ENCODE data around the gene KRT20. TPM values are rescaled to one million over a fixed set of nuclear protein-coding genes. Genes with fewer than 3 reads are reported as not detected.
"Not testable (repeated sequence)": the region's sequence is repeated elsewhere in the genome, so short reads cannot be mapped to it uniquely, and the experiment has no call there.

Gene KRT20
- polyA plus RNA-seq, 1 donor (not counting 4 experiments of a cell fraction or from before 2014, with no cell fraction given): not detected

DNA sequence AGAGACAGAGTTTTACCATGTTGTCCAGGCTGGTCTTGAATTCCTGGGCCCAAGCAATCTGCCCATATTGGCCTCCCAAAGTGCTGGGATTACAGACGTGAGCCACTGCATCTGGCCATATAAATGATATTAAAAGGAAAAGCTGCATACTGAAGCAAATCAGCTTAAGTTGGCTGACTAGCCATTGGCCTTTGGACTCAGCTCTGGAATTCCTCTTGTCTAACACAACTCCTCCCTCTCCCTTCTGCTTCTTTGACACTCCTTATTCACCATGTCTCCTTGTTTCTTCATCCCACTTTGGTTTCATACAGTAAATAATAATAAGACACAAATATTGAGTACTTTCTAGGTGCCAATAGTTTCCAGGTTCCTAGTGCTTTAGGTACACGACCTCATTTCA, 25.5 kb downstream of the KRT20 start:
- Histone ChIP-seq H4K20me1 (ENCODE audit: control insufficient read depth, extremely low read depth, insufficient read depth, low read length) (no peaks in the 10 kb centered on the region), H3K9me1 (ENCODE audit: control insufficient read depth, extremely low read depth, insufficient read depth, low read length) (no peaks in the 10 kb centered on the region), H3K9me3 (ENCODE audit: control insufficient read depth, low read depth, low read length) (no peaks in the 10 kb centered on the region), H3K4me2 (ENCODE audit: control insufficient read depth, extremely low read depth, insufficient read depth, low read depth, low read length) (no peak overlapping the region), H3K36me3 (ENCODE audit: control insufficient read depth in 2 of 2, extremely low read depth in 1 of 2, insufficient read depth in 2 of 2, low read length in 2 of 2) (no peaks in the 10 kb centered on the region), H3K9ac (ENCODE audit: control insufficient read depth, extremely low read depth, insufficient read depth, low read length) (no peak overlapping the region), H3K4me3 (ENCODE audit: control insufficient read depth in 2 of 3, extremely low read depth in 1 of 3, insufficient read depth in 2 of 3, low read depth in 1 of 3, low read length in 3 of 3) (no peak overlapping the region), H2AFZ (ENCODE audit: control insufficient read depth, low read length) (no peak overlapping the region), H3K4me1 (ENCODE audit: control insufficient read depth, extremely low read depth, insufficient read depth, low read length) (peaks cover 1% of the 10 kb centered on the region), H3K27ac (ENCODE audit: control insufficient read depth, insufficient read depth, low read length) (no peak overlapping the region), H3K27me3 (ENCODE audit: control insufficient read depth, extremely low read depth, insufficient read depth, low read length) (no peaks in the 10 kb centered on the region), H3K79me2 (ENCODE audit: control insufficient read depth, insufficient read depth, low read length) (no peaks in the 10 kb centered on the region)
- TF ChIP-seq EZH2 (IDR thresholded peaks at IDR 0.05; ENCODE audit: low read length): no peak
- TF ChIP-seq, protein P1, sequence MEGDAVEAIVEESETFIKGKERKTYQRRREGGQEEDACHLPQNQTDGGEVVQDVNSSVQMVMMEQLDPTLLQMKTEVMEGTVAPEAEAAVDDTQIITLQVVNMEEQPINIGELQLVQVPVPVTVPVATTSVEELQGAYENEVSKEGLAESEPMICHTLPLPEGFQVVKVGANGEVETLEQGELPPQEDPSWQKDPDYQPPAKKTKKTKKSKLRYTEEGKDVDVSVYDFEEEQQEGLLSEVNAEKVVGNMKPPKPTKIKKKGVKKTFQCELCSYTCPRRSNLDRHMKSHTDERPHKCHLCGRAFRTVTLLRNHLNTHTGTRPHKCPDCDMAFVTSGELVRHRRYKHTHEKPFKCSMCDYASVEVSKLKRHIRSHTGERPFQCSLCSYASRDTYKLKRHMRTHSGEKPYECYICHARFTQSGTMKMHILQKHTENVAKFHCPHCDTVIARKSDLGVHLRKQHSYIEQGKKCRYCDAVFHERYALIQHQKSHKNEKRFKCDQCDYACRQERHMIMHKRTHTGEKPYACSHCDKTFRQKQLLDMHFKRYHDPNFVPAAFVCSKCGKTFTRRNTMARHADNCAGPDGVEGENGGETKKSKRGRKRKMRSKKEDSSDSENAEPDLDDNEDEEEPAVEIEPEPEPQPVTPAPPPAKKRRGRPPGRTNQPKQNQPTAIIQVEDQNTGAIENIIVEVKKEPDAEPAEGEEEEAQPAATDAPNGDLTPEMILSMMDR (optimal IDR thresholded peaks at IDR 0.05 in 1 of 3, IDR thresholded peaks at IDR 0.05 in 1 of 3, conservative IDR thresholded peaks at IDR 0.05 in 1 of 3; ENCODE audit: extremely low read depth in 1 of 3, insufficient read depth in 2 of 3, low read length in 3 of 3): no peak
- FAIRE-seq (no peak), DNase-seq (ENCODE audit: low read depth, low spot score) (no peak)
- dilution Hi-C loops (cut with MboI; ENCODE audit: extremely low pct_ligation_motif_present, low sequenced_read_pairs): no loop called here

DNA sequence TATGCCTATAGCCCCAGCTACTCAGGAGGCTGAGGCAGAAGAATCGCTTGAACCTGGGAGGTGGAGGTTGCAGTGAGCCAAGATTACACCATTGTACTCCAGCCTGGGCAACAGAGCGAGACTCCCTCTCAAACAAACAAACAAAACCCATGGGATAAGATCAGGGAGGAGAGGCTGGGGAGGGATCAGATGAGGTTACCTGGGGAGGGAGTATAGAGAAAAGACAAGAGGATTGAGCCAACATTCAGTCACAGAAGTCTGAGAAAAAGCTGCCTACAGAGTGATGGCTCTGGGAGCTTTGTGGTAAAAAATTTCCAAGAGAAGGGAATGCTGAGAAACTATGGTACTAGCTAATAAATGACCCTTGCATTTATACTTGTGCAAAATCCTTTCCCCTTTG, 26.4 kb downstream of the KRT20 start:
- H3K27me3 ChIP-seq (ENCODE audit: control insufficient read depth, extremely low read depth, insufficient read depth, low read length); H3K27ac ChIP-seq (ENCODE audit: control insufficient read depth, insufficient read depth, low read length); FAIRE-seq: not testable (repeated sequence)

GRCh38 chr17:40857535-40857934, 27.5 kb downstream of the KRT20 start:
- no peak overlapping the region for H3K4me2 ChIP-seq (ENCODE audit: control insufficient read depth, extremely low read depth, insufficient read depth, low read depth, low read length)
- H3K4me1 ChIP-seq (ENCODE audit: control insufficient read depth, extremely low read depth, insufficient read depth, low read length): peaks cover 7% of the 10 kb centered on the region
- no peak overlapping the region for H2AFZ ChIP-seq (ENCODE audit: control insufficient read depth, low read length)
- no peak overlapping the region for H3K9ac ChIP-seq (ENCODE audit: control insufficient read depth, extremely low read depth, insufficient read depth, low read length)
- H3K4me3 ChIP-seq (ENCODE audit: control insufficient read depth in 2 of 3, extremely low read depth in 1 of 3, insufficient read depth in 2 of 3, low read depth in 1 of 3, low read length in 3 of 3): no peak overlapping the region
- DNase-seq (ENCODE audit: low read depth, low spot score) (no peak), FAIRE-seq (no peak)
- no peaks in the 10 kb centered on the region for H3K27me3 ChIP-seq (ENCODE audit: control insufficient read depth, extremely low read depth, insufficient read depth, low read length)
- H4K20me1 ChIP-seq (ENCODE audit: control insufficient read depth, extremely low read depth, insufficient read depth, low read length): no peaks in the 10 kb centered on the region
- no peaks in the 10 kb centered on the region for H3K9me1 ChIP-seq (ENCODE audit: control insufficient read depth, extremely low read depth, insufficient read depth, low read length)
- no peaks in the 10 kb centered on the region for H3K36me3 ChIP-seq (ENCODE audit: control insufficient read depth in 2 of 2, extremely low read depth in 1 of 2, insufficient read depth in 2 of 2, low read length in 2 of 2)
- dilution Hi-C loops (cut with MboI; ENCODE audit: extremely low pct_ligation_motif_present, low sequenced_read_pairs): no loop called here
- no peak overlapping the region for H3K27ac ChIP-seq (ENCODE audit: control insufficient read depth, insufficient read depth, low read length)
- H3K79me2 ChIP-seq (ENCODE audit: control insufficient read depth, insufficient read depth, low read length): no peaks in the 10 kb centered on the region
- TF ChIP-seq, protein P1 (optimal IDR thresholded peaks at IDR 0.05 in 1 of 3, IDR thresholded peaks at IDR 0.05 in 1 of 3, conservative IDR thresholded peaks at IDR 0.05 in 1 of 3; ENCODE audit: extremely low read depth in 1 of 3, insufficient read depth in 2 of 3, low read length in 3 of 3): no peak
- TF ChIP-seq EZH2 (IDR thresholded peaks at IDR 0.05; ENCODE audit: low read length): no peak
- no peaks in the 10 kb centered on the region for H3K9me3 ChIP-seq (ENCODE audit: control insufficient read depth, low read depth, low read length)

More for the DNA sequence above, 26.4 kb downstream of the KRT20 start:
- H3K9me3 ChIP-seq (ENCODE audit: control insufficient read depth, low read depth, low read length); H3K4me2 ChIP-seq (ENCODE audit: control insufficient read depth, extremely low read depth, insufficient read depth, low read depth, low read length); H3K4me3 ChIP-seq (ENCODE audit: control insufficient read depth in 2 of 3, extremely low read depth in 1 of 3, insufficient read depth in 2 of 3, low read depth in 1 of 3, low read length in 3 of 3); H3K4me1 ChIP-seq (ENCODE audit: control insufficient read depth, extremely low read depth, insufficient read depth, low read length); H2AFZ ChIP-seq (ENCODE audit: control insufficient read depth, low read length); H3K9ac ChIP-seq (ENCODE audit: control insufficient read depth, extremely low read depth, insufficient read depth, low read length); dilution Hi-C loops (cut with MboI; ENCODE audit: extremely low pct_ligation_motif_present, low sequenced_read_pairs); DNase-seq (ENCODE audit: low read depth, low spot score); H3K36me3 ChIP-seq (ENCODE audit: control insufficient read depth in 2 of 2, extremely low read depth in 1 of 2, insufficient read depth in 2 of 2, low read length in 2 of 2); H3K9me1 ChIP-seq (ENCODE audit: control insufficient read depth, extremely low read depth, insufficient read depth, low read length); H3K79me2 ChIP-seq (ENCODE audit: control insufficient read depth, insufficient read depth, low read length); H4K20me1 ChIP-seq (ENCODE audit: control insufficient read depth, extremely low read depth, insufficient read depth, low read length): not testable (repeated sequence)

Data from keratinocyte (primary cell).